Natural killer cell treated with Interleukin-12 subunit alpha and Interleukin-12 subunit beta and Interleukin-15 and Interleukin-18, amount 100 ng/mL, for 72 hours (primary cell): Measurements from ENCODE around the gene CRLF2. TPM values are rescaled to one million over a fixed set of nuclear protein-coding genes. Genes with fewer than 3 reads are reported as not detected.
"Not testable (repeated sequence)": the region's sequence is repeated elsewhere in the genome, so short reads cannot be mapped to it uniquely, and the experiment has no call there.

Experiments
- ATAC-seq, 2 donors: fragments of 150-1000 bp; cut with Tn5 transposase in 1 of 2; sonication (Bioruptor Pico), chemical (Tn5 transposase) in 1 of 2; 2 replicates each; pipeline ENCODE4 v1.10.0; 2021
- DNase-seq: peaks from one replicate; pipeline ENCODE4 v3.0.0; 2022; ENCODE audit warnings: low spot score
- H3K27ac Mint-ChIP-seq, 2 donors: 1 replicate in 1 of 2; 2 replicates in 1 of 2; pipeline ENCODE4 v1.8.0; 2022; ENCODE audit warnings: mixed read lengths in 2 of 2, mild to moderate bottlenecking in 1 of 2, moderate library complexity in 1 of 2
- H3K27me3 Mint-ChIP-seq, 2 donors: 1 replicate in 1 of 2; 2 replicates in 1 of 2; pipeline ENCODE4 v1.8.0; 2022; ENCODE audit warnings: mixed read lengths in 2 of 2
- H3K36me3 Mint-ChIP-seq: one replicate; pipeline ENCODE4 v1.8.0; 2022; ENCODE audit warnings: mixed read lengths
- H3K4me1 Mint-ChIP-seq, 2 donors: 1 replicate in 1 of 2; 2 replicates in 1 of 2; pipeline ENCODE4 v1.8.0; 2022; ENCODE audit warnings: low read depth in 2 of 2, mixed read lengths in 2 of 2, mild to moderate bottlenecking in 1 of 2
- H3K4me3 Mint-ChIP-seq: one replicate; pipeline ENCODE4 v1.8.0; 2022; ENCODE audit warnings: mixed read lengths
- H3K9me3 Mint-ChIP-seq: 2 replicates; pipeline ENCODE4 v1.8.0; 2022; ENCODE audit warnings: mixed read lengths
- total RNA-seq, 2 donors: library from RNA; stranded (reverse); gene quantifications; one replicate each; pipeline ENCODE4 v1.2.3, GENCODE V29; 2022

Gene CRLF2
- total RNA-seq, 2 donors from 2014 or later, result 2.3 TPM; not detected in 1

- peaks cover 15% of the 10 kb centered on the region for H3K9me3 Mint-ChIP-seq
- not testable (repeated sequence) for H3K27ac Mint-ChIP-seq, ATAC-seq, H3K4me3 Mint-ChIP-seq, DNase-seq, H3K4me1 Mint-ChIP-seq, H3K36me3 Mint-ChIP-seq
- H3K27me3 Mint-ChIP-seq, result peaks cover 16 to 19% of the 10 kb centered on the region in 2 donors
Measured at GRCh38 chrX:1228101-1228500, 15.7 kb upstream of the CRLF2 start.

- no peak for DNase-seq
- no peak overlapping the region for H3K4me3 Mint-ChIP-seq
Measured at GRCh38 chrX:1226249-1226648, 13.8 kb upstream of the CRLF2 start.

DNA sequence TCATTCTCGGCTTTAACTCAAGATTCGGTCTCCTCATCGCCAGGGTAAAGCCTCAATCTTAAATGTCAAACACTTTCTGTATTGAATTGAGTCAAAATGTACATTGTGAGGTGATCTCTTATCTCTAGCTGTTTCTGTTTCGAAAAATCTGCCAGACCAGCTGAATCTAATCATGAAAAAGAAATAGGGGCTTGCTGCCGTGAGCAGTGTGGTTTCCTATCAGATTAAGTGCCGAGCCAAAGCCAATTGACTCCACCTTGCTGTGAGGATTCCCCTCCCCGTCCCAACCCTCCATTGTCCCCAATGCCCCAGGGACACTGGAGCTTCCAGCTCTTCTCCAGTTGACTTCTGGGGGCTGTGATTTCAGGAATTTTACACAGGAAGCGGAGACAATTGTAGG lies 12.5 kb upstream of the CRLF2 start:
- ATAC-seq, result no peak
- H3K4me3 Mint-ChIP-seq, result no peak overlapping the region
- DNase-seq, result no peak
- H3K27ac Mint-ChIP-seq, result no peak overlapping the region
- no peaks in the 10 kb centered on the region for H3K36me3 Mint-ChIP-seq
- peaks cover 15 to 16% of the 10 kb centered on the region in 2 donors for H3K27me3 Mint-ChIP-seq
- no peaks in the 10 kb centered on the region for H3K4me1 Mint-ChIP-seq
- peaks cover 16% of the 10 kb centered on the region for H3K9me3 Mint-ChIP-seq

More at GRCh38 chrX:1226249-1226648, 13.8 kb upstream of the CRLF2 start:
- Mint-ChIP-seq H3K4me1 (no peaks in the 10 kb centered on the region), H3K27me3 (peaks cover 15 to 16% of the 10 kb centered on the region in 2 donors), H3K27ac (no peak overlapping the region), H3K9me3 (peaks cover 16% of the 10 kb centered on the region), H3K36me3 (no peaks in the 10 kb centered on the region)
- no peak for ATAC-seq

DNA sequence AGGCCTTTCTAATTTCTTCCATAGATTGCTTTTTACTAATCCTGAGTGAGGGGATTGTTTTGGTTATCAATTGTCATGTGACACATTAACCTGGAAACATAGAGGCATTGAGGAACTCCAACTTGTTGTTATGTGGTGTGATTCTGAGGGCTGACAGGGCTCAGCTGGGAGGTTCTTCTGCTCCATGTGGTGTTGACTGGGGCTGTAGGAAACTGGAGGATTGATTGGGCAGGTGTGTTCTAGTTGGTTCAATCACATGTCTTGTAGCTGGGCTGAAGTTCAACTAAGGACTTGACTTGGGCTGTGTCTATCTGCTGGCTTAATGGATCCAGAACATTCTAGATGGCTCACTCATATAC lies 10.8 kb upstream of the CRLF2 start:
- H3K27me3 Mint-ChIP-seq, result peaks cover 13 to 16% of the 10 kb centered on the region in 2 donors
- DNase-seq (no peak), ATAC-seq (no peak)
- no peaks in the 10 kb centered on the region for H3K4me1 Mint-ChIP-seq
- H3K9me3 Mint-ChIP-seq, result peaks cover 16% of the 10 kb centered on the region
- no peak overlapping the region for H3K4me3 Mint-ChIP-seq
- H3K36me3 Mint-ChIP-seq, result no peaks in the 10 kb centered on the region
- no peak overlapping the region for H3K27ac Mint-ChIP-seq

DNA sequence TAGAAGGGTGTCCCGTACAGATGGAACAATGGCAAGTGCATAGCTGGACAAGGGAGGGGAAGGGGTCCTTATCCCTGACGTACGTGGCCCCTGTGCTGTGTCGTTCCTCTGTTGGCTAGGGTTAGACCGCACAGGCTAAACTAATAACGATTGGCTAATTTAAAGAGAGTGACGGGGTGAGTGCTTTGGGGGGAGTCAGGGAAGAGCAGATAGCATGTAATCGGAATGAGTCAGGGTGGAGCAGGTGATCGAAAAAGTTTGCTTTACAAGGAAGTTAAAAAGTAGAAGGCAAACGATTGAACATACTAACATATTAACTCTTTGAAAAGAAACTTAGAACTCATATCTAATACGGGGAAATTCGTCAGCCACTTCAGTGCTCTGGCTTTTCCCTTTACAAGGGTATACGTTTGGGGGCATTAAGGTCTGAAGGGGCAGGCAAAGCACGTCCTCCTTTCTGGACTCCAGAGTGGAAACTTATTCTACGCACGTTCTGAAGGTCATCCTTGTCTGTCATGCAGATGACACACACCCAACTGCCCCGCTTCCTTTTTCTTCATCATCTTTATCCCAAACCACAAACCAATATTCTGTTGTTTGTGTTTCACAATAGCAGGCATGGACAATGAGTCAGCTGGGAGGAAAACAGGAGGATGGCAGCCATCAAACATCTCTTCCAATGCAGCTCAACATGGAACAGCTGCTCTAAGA lies 10.2 kb upstream of the CRLF2 start:
- DNase-seq (no peak), ATAC-seq (no peak)
- Mint-ChIP-seq H3K4me1 (no peaks in the 10 kb centered on the region), H3K27ac (no peak overlapping the region), H3K27me3 (peaks cover 13 to 16% of the 10 kb centered on the region in 2 donors), H3K36me3 (no peaks in the 10 kb centered on the region), H3K4me3 (no peak overlapping the region), H3K9me3 (peaks cover 16% of the 10 kb centered on the region)

- DNase-seq, result no peak
- H3K4me3 Mint-ChIP-seq, result no peak overlapping the region
- no peaks in the 10 kb centered on the region for H3K4me1 Mint-ChIP-seq
Measured at GRCh38 chrX:1221296-1221845, 8.9 kb upstream of the CRLF2 start.

DNA sequence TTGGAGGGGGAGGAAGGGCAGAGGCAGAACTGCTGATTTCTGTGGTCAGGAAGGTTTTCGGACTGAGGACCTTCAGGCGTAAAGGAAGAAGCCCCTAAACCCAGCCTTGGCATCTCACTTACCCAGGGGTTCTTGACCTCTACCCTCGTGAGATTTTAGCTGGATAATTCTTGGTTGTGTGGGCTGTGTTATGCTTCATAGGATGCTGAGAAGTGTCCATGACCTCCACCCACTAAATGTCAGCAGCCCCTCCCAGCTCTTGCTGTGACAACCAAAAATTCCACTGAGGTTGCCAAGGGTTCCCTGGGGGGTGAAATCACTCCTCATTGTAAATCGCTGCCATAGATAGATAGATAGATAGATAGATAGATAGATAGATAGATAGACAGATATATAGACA lies 5.8 kb upstream of the CRLF2 start:
- Mint-ChIP-seq H3K36me3 (no peaks in the 10 kb centered on the region), H3K27me3 (peaks cover 0 to 9% of the 10 kb centered on the region in 2 donors), H3K4me1 (no peaks in the 10 kb centered on the region), H3K4me3 (no peak overlapping the region), H3K27ac (no peak overlapping the region), H3K9me3 (peaks cover 2% of the 10 kb centered on the region)
- DNase-seq, result no peak
- ATAC-seq, result no peak

More at GRCh38 chrX:1221296-1221845, 8.9 kb upstream of the CRLF2 start:
- peaks cover 9% of the 10 kb centered on the region for H3K9me3 Mint-ChIP-seq
- no peaks in the 10 kb centered on the region for H3K36me3 Mint-ChIP-seq
- peaks cover 4 to 7% of the 10 kb centered on the region in 2 donors for H3K27me3 Mint-ChIP-seq
- ATAC-seq, result no peak
- no peak overlapping the region for H3K27ac Mint-ChIP-seq

GRCh38 chrX:1215123-1215823 lies 2.8 kb upstream of the CRLF2 start:
- Mint-ChIP-seq H3K27ac (no peak overlapping the region), H3K9me3 (peaks cover 5% of the 10 kb centered on the region), H3K4me1 (peaks cover 3 to 19% of the 10 kb centered on the region in 2 donors)

DNA sequence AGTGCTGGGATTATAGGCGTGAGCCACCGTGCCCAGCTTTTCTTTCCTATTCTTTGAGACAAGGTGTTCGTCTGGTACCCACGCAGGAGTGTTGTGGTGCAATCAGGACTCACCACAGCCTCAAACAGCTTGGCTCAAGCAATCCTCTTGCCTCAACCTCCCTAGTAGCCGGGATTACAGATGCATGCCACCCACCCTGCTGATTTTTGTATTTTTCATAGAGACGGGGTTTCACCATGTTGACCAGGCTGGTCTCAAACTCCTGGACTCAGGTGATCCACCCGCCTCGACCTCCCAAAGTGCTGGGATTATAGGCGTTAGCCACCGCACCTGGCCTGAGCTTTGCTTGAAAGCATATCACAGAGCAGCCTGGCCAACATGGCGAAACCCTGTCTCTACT lies 1.5 kb upstream of the CRLF2 start:
- H3K9me3 Mint-ChIP-seq, result peaks cover 5% of the 10 kb centered on the region
- peaks cover 3 to 19% of the 10 kb centered on the region in 2 donors for H3K4me1 Mint-ChIP-seq
- ATAC-seq, result no peak
- no peaks in the 10 kb centered on the region for H3K36me3 Mint-ChIP-seq
- no peak overlapping the region for H3K27ac Mint-ChIP-seq
- no peak overlapping the region for H3K4me3 Mint-ChIP-seq
- no peak for DNase-seq
- H3K27me3 Mint-ChIP-seq, result peaks cover 21 to 22% of the 10 kb centered on the region in 2 donors

More at GRCh38 chrX:1215123-1215823, 2.8 kb upstream of the CRLF2 start:
- no peak for DNase-seq
- H3K4me3 Mint-ChIP-seq, result no peak overlapping the region
- H3K36me3 Mint-ChIP-seq, result no peaks in the 10 kb centered on the region
- peaks cover 17 to 21% of the 10 kb centered on the region in 2 donors for H3K27me3 Mint-ChIP-seq
- no peak for ATAC-seq

GRCh38 chrX:1210844-1211243 lies 1.6 kb downstream of the CRLF2 start:
- ATAC-seq (no peak), DNase-seq (no peak)
- peaks cover 5% of the 10 kb centered on the region for H3K9me3 Mint-ChIP-seq
- H3K27ac Mint-ChIP-seq, result peak overlapping the region in 1 of 2 donors; percentile 3
- peaks cover 14 to 30% of the 10 kb centered on the region in 2 donors for H3K4me1 Mint-ChIP-seq
- H3K4me3 Mint-ChIP-seq, result peak overlapping the region; percentile 50
- H3K36me3 Mint-ChIP-seq, result no peaks in the 10 kb centered on the region
- peaks cover 21% of the 10 kb centered on the region in 2 donors for H3K27me3 Mint-ChIP-seq

DNA sequence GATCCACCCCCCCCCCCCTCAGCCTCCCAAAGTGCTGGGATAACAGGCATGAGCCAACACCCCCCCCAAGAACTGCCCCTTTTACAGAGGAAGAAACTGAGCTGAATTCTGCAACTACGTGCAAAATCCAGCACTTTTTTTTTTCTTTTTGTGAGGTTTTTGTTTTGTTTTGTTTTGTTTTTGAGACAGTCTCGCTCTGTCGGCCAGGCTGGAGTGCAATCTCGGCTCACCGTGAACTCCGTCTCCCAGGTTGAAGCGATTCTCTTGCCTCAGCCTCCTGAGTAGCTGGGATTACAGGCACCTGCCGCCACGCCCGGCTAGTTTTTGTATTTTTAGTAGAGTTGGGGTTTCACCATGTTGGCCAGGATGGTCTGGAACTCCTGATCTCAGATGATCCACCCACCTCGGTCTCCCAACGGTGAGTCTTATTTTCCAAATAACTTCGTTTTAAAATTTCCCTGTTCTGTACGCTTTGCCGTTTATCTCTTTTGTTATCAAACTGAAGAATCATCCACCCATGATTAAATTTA lies 4.9 kb downstream of the CRLF2 start:
- peaks cover 17 to 21% of the 10 kb centered on the region in 2 donors for H3K27me3 Mint-ChIP-seq
- H3K27ac Mint-ChIP-seq, result peak overlapping the region in 1 of 2 donors; percentile 43
- H3K4me1 Mint-ChIP-seq, result peaks cover 23 to 29% of the 10 kb centered on the region in 2 donors
- no peak for DNase-seq
- peaks cover 5% of the 10 kb centered on the region for H3K9me3 Mint-ChIP-seq
- H3K36me3 Mint-ChIP-seq, result no peaks in the 10 kb centered on the region
- no peak for ATAC-seq
- peak overlapping the region; percentile 74 for H3K4me3 Mint-ChIP-seq

DNA sequence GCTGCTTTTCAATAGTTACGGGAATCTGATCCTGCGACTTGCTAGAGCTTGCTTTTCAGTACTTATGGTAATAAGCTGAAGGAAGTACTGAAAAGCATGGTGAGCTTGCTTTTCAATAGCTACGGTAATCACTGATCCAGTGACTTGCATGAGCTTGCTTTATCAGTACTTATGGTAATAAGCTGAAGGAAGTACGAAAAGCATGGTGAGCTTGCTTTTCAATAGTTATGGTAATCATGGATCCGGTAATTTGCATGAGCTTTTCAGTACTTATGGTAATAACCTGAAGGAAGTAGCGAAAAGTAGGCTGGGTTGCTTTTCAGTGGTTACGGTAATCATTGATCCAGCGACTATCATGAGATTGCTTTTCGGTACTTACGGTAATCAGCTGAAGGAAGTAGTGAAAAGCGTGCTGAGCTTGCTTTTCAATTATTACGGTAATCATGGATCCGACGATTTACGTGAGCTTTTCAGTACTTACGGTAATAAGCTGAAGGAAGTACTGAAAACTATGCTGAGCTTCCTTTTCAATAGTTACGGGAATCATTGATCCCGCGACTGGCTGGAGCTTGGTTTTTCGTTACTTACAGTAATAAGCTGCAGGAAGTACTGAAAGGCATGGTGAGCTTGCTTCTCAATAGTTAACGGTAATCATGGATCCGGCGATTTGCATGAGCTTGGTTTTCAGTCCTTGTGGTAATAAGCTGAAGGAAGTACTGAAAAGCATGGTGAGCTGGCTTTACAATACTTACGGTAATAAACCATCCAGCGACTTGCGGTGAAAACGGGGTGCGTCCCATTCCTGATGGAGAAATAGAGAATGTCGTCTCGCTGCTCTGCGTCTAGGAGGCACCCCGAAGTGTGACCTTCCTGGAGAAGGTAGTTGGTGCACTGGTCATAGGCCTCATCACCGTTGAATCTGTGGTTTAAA lies 6.5 kb downstream of the CRLF2 start:
- peaks cover 17 to 20% of the 10 kb centered on the region in 2 donors for H3K4me1 Mint-ChIP-seq
- H3K4me3 Mint-ChIP-seq, result peak overlapping the region; percentile 58
- H3K27me3 Mint-ChIP-seq, result peaks cover 7 to 14% of the 10 kb centered on the region in 2 donors
- no peak overlapping the region for H3K27ac Mint-ChIP-seq
- no peaks in the 10 kb centered on the region for H3K36me3 Mint-ChIP-seq
- DNase-seq, result no peak
- peak; percentile 29 to 60 for ATAC-seq
- H3K9me3 Mint-ChIP-seq, result peaks cover 4% of the 10 kb centered on the region

GRCh38 chrX:1202251-1202650 lies 10.2 kb downstream of the CRLF2 start:
- H3K4me3 Mint-ChIP-seq, result no peak overlapping the region
- ATAC-seq (no peak), DNase-seq (no peak)
- no peaks in the 10 kb centered on the region for H3K36me3 Mint-ChIP-seq
- H3K27ac Mint-ChIP-seq, result no peak overlapping the region
- H3K4me1 Mint-ChIP-seq, result peaks cover 0 to 10% of the 10 kb centered on the region in 2 donors
- H3K27me3 Mint-ChIP-seq, result peaks cover 0 to 2% of the 10 kb centered on the region in 2 donors
- H3K9me3 Mint-ChIP-seq, result no peaks in the 10 kb centered on the region
